Measurements from ENCODE around the gene ZNF180. TPM values are rescaled to one million over a fixed set of nuclear protein-coding genes. Genes with fewer than 3 reads are reported as not detected.
"Not testable (repeated sequence)": the region's sequence is repeated elsewhere in the genome, so short reads cannot be mapped to it uniquely, and the experiment has no call there.

ZNF180 gene
- total RNA-seq, 2 experiments from 2014 or later, result 9.7 to 11.0 TPM

- peaks cover 28% of the 10 kb centered on the region for H3K9me3 Mint-ChIP-seq
- POLR2A ChIA-PET, result no interaction called here
These were observed 25.6 kb upstream of the ZNF180 start for GRCh38 chr19:44525721-44526430.

DNA sequence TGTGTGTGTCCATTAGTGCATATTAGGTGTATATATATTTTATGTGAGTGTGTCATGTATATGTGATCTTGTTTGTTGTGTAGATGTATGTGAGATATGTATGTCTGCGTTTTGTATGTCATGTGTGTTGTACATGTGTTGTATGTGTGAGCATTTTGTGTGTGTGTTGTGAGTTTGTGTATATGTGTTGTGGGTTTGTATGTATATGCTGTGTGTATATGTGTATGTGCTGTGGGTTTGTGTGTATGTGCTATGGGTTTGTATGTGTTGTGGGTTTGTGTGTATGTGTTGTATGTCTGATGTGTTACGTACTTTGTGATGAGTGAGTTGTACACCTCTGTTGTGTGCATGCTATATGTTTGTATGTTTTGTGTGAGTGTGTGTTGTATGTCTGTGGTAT, 21.0 kb upstream of the ZNF180 start:
- peaks cover 15% of the 10 kb centered on the region for H3K9me3 Mint-ChIP-seq
- H3K4me3 Mint-ChIP-seq, result no peak overlapping the region
- H3K4me1 Mint-ChIP-seq, result no peaks in the 10 kb centered on the region
- no peaks in the 10 kb centered on the region for H3K36me3 Mint-ChIP-seq (ENCODE audit: low read depth)
- no peaks in the 10 kb centered on the region for H3K27me3 Mint-ChIP-seq
- ChIA-PET CTCF (no interaction called here), POLR2A (no interaction called here)
- DNase-seq, result no peak
- H3K27ac Mint-ChIP-seq, result no peak overlapping the region

More at GRCh38 chr19:44525721-44526430, 25.6 kb upstream of the ZNF180 start:
- no peak overlapping the region for H3K4me3 Mint-ChIP-seq
- no peaks in the 10 kb centered on the region for H3K4me1 Mint-ChIP-seq
- H3K27me3 Mint-ChIP-seq, result no peaks in the 10 kb centered on the region
- no peak overlapping the region for H3K27ac Mint-ChIP-seq
- CTCF ChIA-PET, result no interaction called here
- DNase-seq, result no peak
- no peaks in the 10 kb centered on the region for H3K36me3 Mint-ChIP-seq (ENCODE audit: low read depth)

GRCh38 chr19:44517146-44517545, 16.8 kb upstream of the ZNF180 start:
- no peak overlapping the region for H3K27ac Mint-ChIP-seq
- no peaks in the 10 kb centered on the region for H3K4me1 Mint-ChIP-seq
- POLR2A ChIA-PET, result no interaction called here
- H3K4me3 Mint-ChIP-seq, result no peak overlapping the region
- no peaks in the 10 kb centered on the region for H3K27me3 Mint-ChIP-seq
- H3K9me3 Mint-ChIP-seq, result peaks cover 16% of the 10 kb centered on the region
- CTCF ChIA-PET, result no interaction called here
- H3K36me3 Mint-ChIP-seq (ENCODE audit: low read depth), result no peaks in the 10 kb centered on the region
- no peak for DNase-seq

DNA sequence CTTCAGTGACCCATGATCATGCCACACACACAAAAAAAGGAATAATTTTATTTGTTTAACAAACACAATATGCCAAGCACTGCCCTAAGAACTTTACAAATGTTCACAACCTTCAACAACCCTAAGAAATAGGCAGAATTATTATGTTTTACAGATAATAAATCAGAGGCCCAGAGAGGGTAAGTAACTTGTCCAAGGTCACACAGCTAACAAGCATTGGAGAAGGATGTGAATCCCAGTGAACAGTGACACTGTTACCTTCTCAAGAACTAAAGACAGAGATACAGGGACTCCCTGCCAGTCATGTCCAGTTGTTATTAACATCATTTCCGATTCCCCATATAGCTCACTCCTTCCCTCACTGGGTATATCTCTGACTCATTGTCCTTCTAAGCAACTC, 15.6 kb upstream of the ZNF180 start:
- H3K36me3 Mint-ChIP-seq (ENCODE audit: low read depth), result no peaks in the 10 kb centered on the region
- no peak for DNase-seq
- H3K27ac Mint-ChIP-seq, result no peak overlapping the region
- no peaks in the 10 kb centered on the region for H3K4me1 Mint-ChIP-seq
- H3K4me3 Mint-ChIP-seq, result no peak overlapping the region
- POLR2A ChIA-PET, result no interaction called here
- CTCF ChIA-PET, result no interaction called here
- H3K27me3 Mint-ChIP-seq, result no peaks in the 10 kb centered on the region
- peaks cover 20% of the 10 kb centered on the region for H3K9me3 Mint-ChIP-seq

DNA sequence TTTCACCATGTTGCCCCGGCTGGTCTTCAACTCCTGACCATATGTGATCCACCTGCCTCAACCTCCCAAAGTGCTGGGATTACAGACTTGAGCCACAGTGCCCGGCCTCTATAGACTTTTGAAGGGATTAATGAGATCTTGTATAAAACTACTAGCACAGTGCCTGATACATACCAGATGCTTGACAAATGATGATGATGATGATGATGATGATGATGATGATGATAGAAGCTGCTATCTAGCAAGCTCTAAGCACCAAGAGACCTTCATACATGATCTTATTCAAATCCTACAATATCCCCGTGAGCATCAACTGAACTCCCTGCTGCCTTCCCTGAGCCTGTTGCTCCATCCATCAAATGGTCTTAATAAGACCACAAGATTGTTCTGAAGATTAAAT, 14.7 kb upstream of the ZNF180 start:
- H3K36me3 Mint-ChIP-seq (ENCODE audit: low read depth), result no peaks in the 10 kb centered on the region
- ChIA-PET CTCF (interaction anchor here (0.5 kb wide), 1 partner anchor 314 kb away, joined by 3 read pairs; no protein-coding TSS in a partner anchor), POLR2A (no interaction called here)
- no peak for DNase-seq
- no peak overlapping the region for H3K27ac Mint-ChIP-seq
- H3K9me3 Mint-ChIP-seq, result peaks cover 26% of the 10 kb centered on the region
- H3K4me3 Mint-ChIP-seq, result no peak overlapping the region
- H3K27me3 Mint-ChIP-seq, result no peaks in the 10 kb centered on the region
- H3K4me1 Mint-ChIP-seq, result no peaks in the 10 kb centered on the region

- POLR2A ChIA-PET, result no interaction called here
These were observed 12.3 kb upstream of the ZNF180 start for GRCh38 chr19:44512326-44513298.

GRCh38 chr19:44509478-44509877, 9.2 kb upstream of the ZNF180 start:
- Mint-ChIP-seq H3K36me3 (ENCODE audit: low read depth) (no peaks in the 10 kb centered on the region), H3K4me3 (no peak overlapping the region), H3K4me1 (no peaks in the 10 kb centered on the region), H3K27me3 (no peaks in the 10 kb centered on the region), H3K27ac (no peak overlapping the region), H3K9me3 (peaks cover 36% of the 10 kb centered on the region)
- DNase-seq, result no peak
- CTCF ChIA-PET, result no interaction called here
- POLR2A ChIA-PET, result no interaction called here

More at GRCh38 chr19:44512326-44513298, 12.3 kb upstream of the ZNF180 start:
- Mint-ChIP-seq H3K36me3 (ENCODE audit: low read depth) (no peaks in the 10 kb centered on the region), H3K4me1 (no peaks in the 10 kb centered on the region), H3K27ac (no peak overlapping the region), H3K4me3 (no peak overlapping the region), H3K9me3 (peaks cover 37% of the 10 kb centered on the region), H3K27me3 (no peaks in the 10 kb centered on the region)
- DNase-seq, result peak; percentile 24
- CTCF ChIA-PET, result no interaction called here

DNA sequence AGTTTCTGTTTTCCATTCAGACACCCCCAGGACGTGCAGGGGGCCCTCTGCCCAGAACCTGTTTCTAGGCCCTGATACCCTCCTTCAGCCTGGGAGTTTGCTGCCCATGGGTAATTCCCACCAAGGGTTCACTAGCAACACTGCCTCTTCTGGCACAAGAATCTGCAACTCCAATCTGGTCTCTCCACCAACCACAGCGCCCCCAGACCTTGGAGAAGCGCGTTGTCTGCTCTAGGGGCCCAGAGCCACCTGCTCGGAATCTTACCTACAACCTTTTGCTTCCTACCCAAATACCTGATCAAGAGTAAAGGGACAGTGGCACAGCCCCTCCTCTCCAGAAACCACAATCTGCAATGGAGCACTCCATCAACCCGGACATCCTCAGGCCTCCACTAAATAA, 763 bp downstream of the ZNF180 start:
- peaks cover 57% of the 10 kb centered on the region for H3K9me3 Mint-ChIP-seq
- POLR2A ChIA-PET, result interaction anchor here (1.1 to 2.4 kb wide), 8 partner anchors 8 to 586 kb away, joined by 3 to 14 read pairs (median 8); partner anchors contain the start of genes ZNF226 and ZNF235

GRCh38 chr19:44498988-44499387, 1.3 kb downstream of the ZNF180 start:
- POLR2A ChIA-PET, result interaction anchor here (1.4 to 2.4 kb wide), 4 partner anchors 8 to 284 kb away, joined by 5 to 11 read pairs (median 8); partner anchors contain the start of gene ZNF235
- CTCF ChIA-PET, result interaction anchor here (0.6 kb wide), 1 partner anchor 190 kb away, joined by 4 read pairs; no protein-coding TSS in a partner anchor
- H3K4me3 Mint-ChIP-seq, result peak overlapping the region; percentile 97
- no peaks in the 10 kb centered on the region for H3K27me3 Mint-ChIP-seq
- no peak for DNase-seq
- H3K27ac Mint-ChIP-seq, result no peak overlapping the region
- H3K4me1 Mint-ChIP-seq, result peaks cover 37% of the 10 kb centered on the region
- H3K9me3 Mint-ChIP-seq, result peaks cover 59% of the 10 kb centered on the region
- H3K36me3 Mint-ChIP-seq (ENCODE audit: low read depth), result peaks cover 68% of the 10 kb centered on the region

More for the DNA sequence above, 763 bp downstream of the ZNF180 start:
- Mint-ChIP-seq H3K27me3 (no peaks in the 10 kb centered on the region), H3K4me1 (peaks cover 37% of the 10 kb centered on the region), H3K36me3 (ENCODE audit: low read depth) (peaks cover 62% of the 10 kb centered on the region), H3K27ac (peak overlapping the region; percentile 86), H3K4me3 (peak overlapping the region; percentile 97)
- DNase-seq, result no peak
- CTCF ChIA-PET, result interaction anchor here (0.6 to 1.4 kb wide), 3 partner anchors 145 to 498 kb away, joined by 3 to 4 read pairs (median 4); no protein-coding TSS in a partner anchor

DNA sequence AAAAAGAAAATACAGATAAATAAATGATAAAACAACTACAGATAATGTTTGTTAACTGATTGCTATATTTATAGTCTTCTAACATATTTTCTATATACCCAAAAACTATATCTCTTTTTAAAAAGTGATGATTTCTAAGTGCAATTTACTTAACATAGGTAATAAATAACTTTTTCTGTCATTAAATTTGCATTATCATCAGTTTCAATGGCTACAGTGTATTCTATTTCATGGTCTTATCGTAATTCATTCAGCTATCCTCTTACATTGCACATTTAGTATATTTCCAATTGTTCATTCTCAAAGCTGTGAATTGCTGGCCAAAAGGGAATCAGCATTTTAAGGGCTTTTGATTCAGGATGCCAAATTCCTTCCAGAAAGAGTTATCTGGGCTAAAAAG, 3.6 kb downstream of the ZNF180 start:
- Mint-ChIP-seq H3K27ac (no peak overlapping the region), H3K9me3 (peaks cover 76% of the 10 kb centered on the region), H3K36me3 (ENCODE audit: low read depth) (peaks cover 91% of the 10 kb centered on the region), H3K27me3 (no peaks in the 10 kb centered on the region), H3K4me3 (no peak overlapping the region), H3K4me1 (peaks cover 37% of the 10 kb centered on the region)
- ChIA-PET POLR2A (no interaction called here), CTCF (no interaction called here)
- DNase-seq, result no peak

DNA sequence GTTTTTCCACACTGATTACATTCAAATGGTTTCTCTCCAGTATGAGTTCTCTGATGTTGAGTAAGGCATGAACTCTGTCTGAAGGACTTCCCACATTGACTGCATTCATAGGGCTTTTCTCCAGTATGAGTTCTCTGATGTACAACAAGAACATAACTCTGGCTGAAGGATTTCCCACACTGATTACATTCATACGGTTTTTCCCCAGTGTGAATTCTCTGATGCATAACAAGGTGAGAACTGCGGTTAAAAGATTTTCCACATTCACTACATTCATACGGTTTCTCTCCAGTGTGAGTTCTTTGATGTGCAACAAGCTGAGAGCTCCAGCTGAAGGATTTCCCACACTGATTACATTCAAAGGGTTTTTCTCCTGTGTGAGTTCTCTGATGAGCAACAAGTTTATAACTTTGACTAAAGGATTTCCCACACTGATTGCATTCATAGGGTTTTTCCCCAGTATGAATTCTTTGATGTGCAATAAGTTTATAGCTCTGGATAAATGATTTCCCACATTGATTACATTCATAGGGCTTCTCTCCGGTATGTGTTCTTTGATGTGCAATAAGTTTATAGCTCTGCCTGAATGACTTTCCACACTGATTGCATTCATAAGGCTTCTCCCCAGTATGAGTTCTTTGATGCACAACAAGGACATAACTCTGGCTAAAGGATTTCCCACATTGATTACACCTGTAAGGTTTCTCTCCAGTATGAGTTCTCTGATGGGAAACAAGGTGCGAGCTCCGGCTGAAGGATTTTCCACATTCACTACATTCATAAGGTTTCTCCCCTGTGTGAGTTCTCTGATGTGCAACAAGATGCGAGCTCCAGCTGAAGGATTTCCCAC, 23.5 kb downstream of the ZNF180 start:
- H3K9me3 Mint-ChIP-seq, result peaks cover 86% of the 10 kb centered on the region
- no peaks in the 10 kb centered on the region for H3K27me3 Mint-ChIP-seq
- H3K27ac Mint-ChIP-seq, result peak overlapping the region; percentile 16
- H3K4me3 Mint-ChIP-seq, result no peak overlapping the region
- DNase-seq, result no peak
- H3K36me3 Mint-ChIP-seq (ENCODE audit: low read depth), result peaks cover 92% of the 10 kb centered on the region
- ChIA-PET CTCF (no interaction called here), POLR2A (interaction anchor here (1.0 to 1.1 kb wide), 3 partner anchors 21 to 23 kb away, joined by 3 to 5 read pairs (median 3); partner anchors contain the start of gene ZNF180)
- no peaks in the 10 kb centered on the region for H3K4me1 Mint-ChIP-seq

GRCh38 chr19:44468730-44469129, 31.6 kb downstream of the ZNF180 start:
- CTCF ChIA-PET, H3K4me3 Mint-ChIP-seq, DNase-seq, H3K4me1 Mint-ChIP-seq, POLR2A ChIA-PET, H3K27me3 Mint-ChIP-seq, H3K27ac Mint-ChIP-seq: not testable (repeated sequence)
- Mint-ChIP-seq H3K36me3 (ENCODE audit: low read depth) (peaks cover 33% of the 10 kb centered on the region), H3K9me3 (peaks cover 80% of the 10 kb centered on the region)
